Ovary (tissue), 10 donors: ENCODE data around the gene DUSP2. TPM values are rescaled to one million over a fixed set of nuclear protein-coding genes. Genes with fewer than 3 reads are reported as not detected.
A peak's percentile ranks its signal among the peaks of the same experiment; 100 is the strongest.

ENCODE experiments used
- DNase-seq, 5 donors: peaks; one replicate each; pipeline ENCODE4 v3.0.0-alpha.2; 2019 to 2020
- H3K27ac ChIP-seq, 2 donors: fragments of 200-600 bp; one replicate each; pipeline versions ENCODE4 v1.5.1 to v1.8.0; 2019 to 2022
- H3K27me3 ChIP-seq: fragments of 200-600 bp; one replicate; pipeline ENCODE4 v1.8.0; 2022
- H3K36me3 ChIP-seq: fragments of 200-600 bp; sonication (generic); one replicate; pipeline ENCODE4 v1.5.1; 2019
- H3K4me1 ChIP-seq: one replicate; pipeline ENCODE4 v1.8.1; 2013; ENCODE audit warnings: mild to moderate bottlenecking, moderate library complexity; ENCODE audit not compliant: insufficient read depth
- H3K4me3 ChIP-seq: fragments of 200-600 bp; sonication (generic); one replicate; pipeline ENCODE4 v1.5.1; 2017
- H3K9me3 ChIP-seq, 2 donors: fragments of 200-600 bp in 1 of 2; sonication (generic) in 1 of 2; one replicate each; pipeline versions ENCODE4 v1.5.1 to v1.8.1; 2013 to 2019; ENCODE audit warnings: mild to moderate bottlenecking in 1 of 2, moderate library complexity in 1 of 2
- CTCF ChIP-seq, 3 donors: fragments of 450-650 bp in 2 of 3; fragments of 200-600 bp in 1 of 3; IDR thresholded peaks; one replicate each; pipeline versions ENCODE4 v1.5.1 to v1.8.0; 2016 to 2022; ENCODE audit warnings: antibody characterized with exemption in 3 of 3, mild to moderate bottlenecking in 1 of 3
- EP300 ChIP-seq: sonication (generic); formaldehyde crosslinking; IDR thresholded peaks from one replicate; pipeline ENCODE4 v1.6.1; 2017; ENCODE audit warnings: antibody characterized with exemption
- POLR2A ChIP-seq: fragments of 450-650 bp; IDR thresholded peaks from one replicate; pipeline ENCODE4 v1.6.1; 2017; ENCODE audit warnings: antibody characterized with exemption, mild to moderate bottlenecking, moderate library complexity
- WGBS, 3 donors: extraction: QIAGEN DNeasy Blood & Tissue Kit in 1 of 3; methylation state at CpG; one replicate each; pipeline versions ENCODE4 v1.1.5 to v1.1.7; 2013 to 2017; 5-methylcytosine and 5-hydroxymethylcytosine counted together
- intact Hi-C, 4 donors: fragments of 100-400 bp; cut with DNase I; formaldehyde crosslinking; loops; one replicate each; pipeline versions ENCODE4 v1.11.0 to v1.15.1; 2022 to 2023
- long read RNA-seq, 3 donors: library from polyadenylated mRNA in 2 of 3; unstranded in 2 of 3; transcript quantifications; one replicate each; pipeline ENCODE4 v2.0.0 and lab custom pipeline, GENCODE V29; 2021 to 2026
- polyA plus RNA-seq, 2 donors: library from polyadenylated mRNA; stranded (reverse); fragments of 200-250 nt in 1 of 2; fragments of 350-450 nt in 1 of 2; fragmentation: Illumina TruSeq in 1 of 2; extraction: RNeasy Lipid Tissue Mini Kit (QIAGEN cat#74804) in 1 of 2; gene quantifications; one replicate each; pipeline ENCODE4 v1.2.3, GENCODE V29; 2013 to 2014
- total RNA-seq, 7 donors: library from RNA; depleted of rRNA in 2 of 7; stranded (reverse); fragments of >200 nt in 2 of 7; fragmentation: NEBNext Ultra II Directional in 3 of 7; extraction: Animal tissue kit (Norgen Biotek cat#: 25700) in 3 of 7; gene quantifications; one replicate each; pipeline versions ENCODE4 v1.1.0 to v1.2.4, GENCODE V29; 2016 to 2023
- donor health status: DM: no; HTN: no; CAD: no; lungs with moderate emphysema.
- donor health status: DM: no; HTN: no; CAD: no.
- donor health status: Bipolar disorder and iron deficiency.
- donor health status: DM: yes; HTN: yes; CAD: no.
- donor health status: DM: no; HTN: no; CAD: no.
- donor health status: DM: yes; HTN: yes; CAD: no.

Gene DUSP2, protein sequence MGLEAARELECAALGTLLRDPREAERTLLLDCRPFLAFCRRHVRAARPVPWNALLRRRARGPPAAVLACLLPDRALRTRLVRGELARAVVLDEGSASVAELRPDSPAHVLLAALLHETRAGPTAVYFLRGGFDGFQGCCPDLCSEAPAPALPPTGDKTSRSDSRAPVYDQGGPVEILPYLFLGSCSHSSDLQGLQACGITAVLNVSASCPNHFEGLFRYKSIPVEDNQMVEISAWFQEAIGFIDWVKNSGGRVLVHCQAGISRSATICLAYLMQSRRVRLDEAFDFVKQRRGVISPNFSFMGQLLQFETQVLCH
- total RNA-seq: 100 to 1,000 TPM in 1 of 7 donors, 10 to 100 TPM in 2, 1 to 10 TPM in 4; 1.4 to 111 (median 3.6) TPM
- polyA plus RNA-seq: 1 to 10 TPM in 1 of 2 donors, under 1 TPM in 1; 0.52 to 2.0 TPM
- long read RNA-seq, donor 1: 0 reads
- long read RNA-seq, donor 2, partial matches to known transcripts: 0 of 5 reads
- long read RNA-seq, donor 2, other reads (novel, unspliced or antisense): 0 of 5 reads
- long read RNA-seq, donor 3, transcript DUSP2-201 (4 exons, 1,688 nt): major isoform, 8 of 10 reads
- long read RNA-seq, donor 3, partial matches to known transcripts: 2 of 10 reads
- long read RNA-seq, donor 3, other reads (novel, unspliced or antisense): 0 of 10 reads

DNA sequence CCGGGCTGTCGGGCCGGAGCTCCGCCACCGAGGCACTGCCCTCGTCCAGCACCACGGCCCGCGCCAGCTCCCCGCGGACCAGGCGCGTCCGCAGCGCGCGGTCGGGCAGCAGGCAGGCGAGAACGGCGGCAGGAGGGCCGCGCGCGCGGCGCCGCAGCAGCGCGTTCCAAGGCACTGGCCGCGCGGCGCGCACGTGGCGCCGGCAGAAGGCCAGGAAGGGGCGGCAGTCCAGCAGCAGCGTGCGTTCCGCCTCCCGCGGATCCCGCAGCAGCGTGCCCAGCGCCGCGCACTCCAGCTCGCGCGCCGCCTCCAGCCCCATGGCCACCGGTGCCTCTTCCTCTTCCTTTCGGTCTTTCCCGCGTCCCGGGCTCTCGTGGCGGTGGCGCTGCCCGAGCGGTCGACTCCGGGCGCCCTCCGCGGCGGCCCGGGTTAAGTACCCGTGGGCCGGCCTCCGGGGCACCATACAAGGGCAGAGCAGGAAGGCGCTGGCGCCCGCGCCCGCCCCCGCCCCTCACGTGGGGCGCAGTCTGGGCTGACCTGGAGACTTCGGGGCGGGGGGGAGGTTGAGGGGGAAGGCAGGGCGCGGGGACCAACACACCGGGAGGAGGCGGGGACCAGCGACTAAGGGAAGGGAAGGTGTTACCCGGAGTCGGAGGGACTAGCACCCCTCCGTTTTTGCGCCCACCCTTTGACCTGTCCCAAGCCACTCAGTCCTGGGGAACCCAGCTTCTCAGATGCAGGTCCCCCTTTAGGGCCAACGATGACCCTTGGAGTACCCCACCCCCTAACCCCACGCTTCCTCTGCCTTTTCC, at the start of gene DUSP2:
TSS of gene DUSP2 (minus strand) at position 405 of the 812 bp plus-strand sequence. CDS start at position 319, 86 bp downstream.
- Histone ChIP-seq H3K36me3 (no peaks in the 10 kb centered on the region), H3K4me3 (peak within 1 kb of the TSS; percentile 45), H3K9me3 (no peaks in the 10 kb centered on the region), H3K4me1 (peaks cover 6% of the 10 kb centered on the region), H3K27me3 (no peaks in the 10 kb centered on the region), H3K27ac (no peak within 1 kb of the TSS)
- 2 to 20% (median 5%) methylated on average over 12 to 94 of the region's 94 CpGs for WGBS, 3 donors
- TF ChIP-seq CTCF (IDR thresholded peaks at IDR 0.05): no peak
- TF ChIP-seq POLR2A: no peak
- no peak for TF ChIP-seq EP300
- peak; percentile 46 to 82 (median 63) for DNase-seq
- intact Hi-C loops: loop anchor here in 2 of 4 donors (5.0 to 10.0 kb wide), 2 partner anchors 112 to 120 kb away; partner anchors contain the start of genes CIAO1 (in 1 of the 2) and TMEM127 (in 1 of the 2)

DNA sequence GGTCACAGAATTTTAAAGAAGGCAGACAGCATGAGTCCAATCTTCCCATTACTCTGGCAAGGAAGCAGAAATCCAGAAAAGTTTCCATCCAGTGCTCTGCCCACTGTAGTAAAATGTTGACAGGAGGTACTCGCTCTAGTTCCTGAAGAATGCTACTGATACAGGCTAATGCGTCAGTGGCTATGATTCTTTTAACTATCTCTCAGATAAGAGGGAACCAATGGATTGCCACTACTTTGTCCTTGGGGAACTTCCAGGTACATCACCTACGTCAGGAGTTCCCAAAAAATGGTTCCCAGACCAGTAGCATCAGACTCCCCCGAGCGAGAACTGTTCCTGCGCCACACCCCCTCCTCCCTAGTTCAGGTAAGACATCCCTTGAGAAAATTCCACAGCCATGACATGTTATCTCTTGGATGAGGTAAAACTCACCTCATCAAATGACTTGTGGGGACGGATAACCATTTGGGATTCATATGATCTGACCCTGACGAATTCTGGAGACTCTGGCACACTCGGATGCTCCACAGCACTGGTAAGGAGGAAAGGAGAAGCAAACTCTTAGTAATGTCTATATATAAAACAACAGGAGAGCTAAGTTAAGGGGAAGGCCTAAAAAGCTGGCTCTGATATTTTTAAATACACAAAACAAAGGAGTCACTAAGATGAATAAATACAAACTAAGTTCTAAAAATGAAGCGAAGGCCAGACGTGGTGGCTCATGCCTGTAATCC, 46.9 kb upstream of the DUSP2 start:
- intact Hi-C loops: no loop called here
- 90 to 91% (median 90%) methylated on average over 11 of the region's 11 CpGs for WGBS, 3 donors

DNA sequence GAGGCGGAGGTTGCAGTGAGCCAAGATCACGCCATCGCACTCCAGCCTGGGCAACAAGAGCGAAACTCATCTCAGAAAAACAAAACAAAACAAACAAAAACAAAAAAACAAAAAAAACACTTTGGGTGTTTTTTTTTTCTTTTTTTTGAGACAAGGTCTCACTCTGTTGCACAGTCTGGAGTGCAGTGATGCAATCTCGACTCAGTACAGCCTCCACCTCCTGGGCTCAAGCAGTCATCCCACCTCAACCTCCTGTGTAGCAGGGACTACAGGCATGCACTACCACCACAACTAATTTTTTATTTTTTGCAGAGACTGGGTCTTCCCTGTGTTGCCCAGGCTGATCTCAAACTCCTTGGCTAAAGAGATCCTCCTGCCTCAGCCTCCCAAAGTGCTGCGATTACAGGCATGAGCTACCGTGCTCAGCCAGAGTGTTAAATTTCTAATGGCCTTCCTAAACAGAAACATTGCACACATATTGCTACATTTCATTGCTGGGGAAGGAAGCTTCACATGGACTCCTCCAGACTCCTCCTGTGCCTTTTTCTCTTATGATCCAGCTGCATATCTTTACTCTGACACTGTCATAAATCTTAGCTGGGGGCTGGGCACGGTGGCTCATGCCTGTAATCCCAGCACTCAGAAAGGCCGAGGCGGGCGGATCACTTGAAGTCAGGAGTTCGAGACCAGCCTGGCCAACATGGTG, 43.7 kb upstream of the DUSP2 start:
- no peaks in the 10 kb centered on the region for H3K9me3 ChIP-seq
- WGBS, 3 donors: 82 to 87% (median 83%) methylated on average over 12 of the region's 12 CpGs
- H3K4me1 ChIP-seq: peaks cover 2% of the 10 kb centered on the region
- H3K27ac ChIP-seq: no peak overlapping the region
- no peaks in the 10 kb centered on the region for H3K27me3 ChIP-seq
- peaks cover 3% of the 10 kb centered on the region for H3K36me3 ChIP-seq
- intact Hi-C loops: no loop called here
- no peak for DNase-seq
- no peak overlapping the region for H3K4me3 ChIP-seq
- TF ChIP-seq EP300 (no peak), CTCF (IDR thresholded peaks at IDR 0.05) (no peak), POLR2A (no peak)

More for the DNA sequence above, 46.9 kb upstream of the DUSP2 start:
- H3K9me3 ChIP-seq: no peaks in the 10 kb centered on the region
- no peaks in the 10 kb centered on the region for H3K4me1 ChIP-seq
- TF ChIP-seq POLR2A: no peak
- TF ChIP-seq EP300: no peak
- no peak for TF ChIP-seq CTCF (IDR thresholded peaks at IDR 0.05)
- no peak overlapping the region for H3K4me3 ChIP-seq
- H3K36me3 ChIP-seq: peaks cover 3% of the 10 kb centered on the region
- H3K27ac ChIP-seq: no peak overlapping the region
- no peaks in the 10 kb centered on the region for H3K27me3 ChIP-seq
- DNase-seq: no peak
